ENCODE results near the gene MCRIP1. TPM values are rescaled to one million over a fixed set of nuclear protein-coding genes. Genes with fewer than 3 reads are reported as not detected.

MCRIP1 gene
- total and polyA plus RNA-seq, 2 donors (not counting 1 experiment from before 2014, with no cell fraction given): 69.7 to 84.0 TPM

GRCh38 chr17:81823820-81824550, 9.1 kb downstream of the MCRIP1 start:
- intact Hi-C loops (cut with micrococcal nuclease): no loop called here
- Mint-ChIP-seq H3K27me3 (no peaks in the 10 kb centered on the region), H3K4me1 (peaks cover 8% of the 10 kb centered on the region), H3K4me3 (no peak overlapping the region), H3K27ac (no peak overlapping the region), H3K9me3 (ENCODE audit: insufficient read depth) (no peaks in the 10 kb centered on the region)
- peaks cover 40% of the 10 kb centered on the region for H4K20me1 ChIP-seq (ENCODE audit: control insufficient read depth, insufficient read depth, low read length, poor library complexity, severe bottlenecking)
- no peaks in the 10 kb centered on the region for H3K4me1 ChIP-seq (ENCODE audit: control insufficient read depth in 2 of 2, insufficient read depth in 2 of 2, low read length in 2 of 2)
- TF ChIP-seq EZH2 (IDR thresholded peaks at IDR 0.05; ENCODE audit: borderline replicate concordance, insufficient read depth, low read depth, low read length, poor library complexity, severe bottlenecking) (no peak), CTCF (IDR thresholded peaks at IDR 0.05) (no peak)
- no peak overlapping the region for H2AFZ ChIP-seq (ENCODE audit: insufficient read depth, low read depth, low read length, poor library complexity, severe bottlenecking)
- no peak overlapping the region for H3K4me2 ChIP-seq (replicated peaks; ENCODE audit: low read depth, low read length, poor library complexity, severe bottlenecking)
- H3K4me3 ChIP-seq (ENCODE audit: control extremely low read depth in 1 of 5, extremely low read depth in 1 of 5, insufficient read depth in 1 of 5, low read depth in 2 of 5, low read length in 4 of 5): no peak overlapping the region
- ATAC-seq (ENCODE audit: low read depth) (no peak), DNase-seq (no peak)
- 97% methylated on average over 33 of the region's 33 CpGs for WGBS (ENCODE audit: insufficient coverage)
- H3K36me3 ChIP-seq (replicated peaks in 1 of 2; ENCODE audit: control extremely low read depth in 1 of 2, control insufficient read depth in 1 of 2, extremely low read depth in 1 of 2, insufficient read depth in 2 of 2, low read length in 1 of 2): peaks cover 0 to 12% of the 10 kb centered on the region in 2 experiments
- no peak overlapping the region for H3K9ac ChIP-seq (ENCODE audit: low read length)
- no peaks in the 10 kb centered on the region for H3K27me3 ChIP-seq (replicated peaks in 1 of 4; ENCODE audit: control extremely low read depth in 1 of 4, control insufficient read depth in 3 of 4, insufficient read depth in 4 of 4, low read length in 3 of 4)
- H3K9me3 ChIP-seq (ENCODE audit: control extremely low read depth in 1 of 3, control insufficient read depth in 2 of 3, insufficient read depth in 1 of 3, low read length in 2 of 3): no peaks in the 10 kb centered on the region
- ChIA-PET POLR2A (no interaction called here), CTCF (no interaction called here)
- H3K27ac ChIP-seq (ENCODE audit: low read length in 2 of 2): no peak overlapping the region
- H3K79me2 ChIP-seq (ENCODE audit: control insufficient read depth, insufficient read depth, low read length): peaks cover 28% of the 10 kb centered on the region

- peaks cover 0 to 12% of the 10 kb centered on the region in 2 experiments for H3K36me3 ChIP-seq (replicated peaks in 1 of 2; ENCODE audit: control extremely low read depth in 1 of 2, control insufficient read depth in 1 of 2, extremely low read depth in 1 of 2, insufficient read depth in 2 of 2, low read length in 1 of 2)
- no peaks in the 10 kb centered on the region for H3K9me3 Mint-ChIP-seq (ENCODE audit: insufficient read depth)
- WGBS (ENCODE audit: insufficient coverage): 97% methylated on average over 30 of the region's 30 CpGs
- no peak overlapping the region for H3K4me2 ChIP-seq (replicated peaks; ENCODE audit: low read depth, low read length, poor library complexity, severe bottlenecking)
- H2AFZ ChIP-seq (ENCODE audit: insufficient read depth, low read depth, low read length, poor library complexity, severe bottlenecking): no peak overlapping the region
- no peak overlapping the region for H3K9ac ChIP-seq (ENCODE audit: low read length)
- no peaks in the 10 kb centered on the region for H3K27me3 Mint-ChIP-seq
- ChIA-PET CTCF (no interaction called here), POLR2A (no interaction called here)
- DNase-seq: no peak
- no peaks in the 10 kb centered on the region for H3K4me1 ChIP-seq (ENCODE audit: control insufficient read depth in 2 of 2, insufficient read depth in 2 of 2, low read length in 2 of 2)
- no peak overlapping the region for H3K27ac Mint-ChIP-seq
- no peaks in the 10 kb centered on the region for H3K27me3 ChIP-seq (replicated peaks in 1 of 4; ENCODE audit: control extremely low read depth in 1 of 4, control insufficient read depth in 3 of 4, insufficient read depth in 4 of 4, low read length in 3 of 4)
- H3K79me2 ChIP-seq (ENCODE audit: control insufficient read depth, insufficient read depth, low read length): peaks cover 20% of the 10 kb centered on the region
- H3K27ac ChIP-seq (ENCODE audit: low read length in 2 of 2): no peak overlapping the region
- no peak for ATAC-seq (ENCODE audit: low read depth)
- no peak overlapping the region for H3K4me3 Mint-ChIP-seq
- intact Hi-C loops (cut with micrococcal nuclease): no loop called here
- H3K9me3 ChIP-seq (ENCODE audit: control extremely low read depth in 1 of 3, control insufficient read depth in 2 of 3, insufficient read depth in 1 of 3, low read length in 2 of 3): no peaks in the 10 kb centered on the region
- H4K20me1 ChIP-seq (ENCODE audit: control insufficient read depth, insufficient read depth, low read length, poor library complexity, severe bottlenecking): peaks cover 33% of the 10 kb centered on the region
- TF ChIP-seq CTCF (IDR thresholded peaks at IDR 0.05) (no peak), EZH2 (IDR thresholded peaks at IDR 0.05; ENCODE audit: borderline replicate concordance, insufficient read depth, low read depth, low read length, poor library complexity, severe bottlenecking) (no peak)
- H3K4me1 Mint-ChIP-seq: peaks cover 5% of the 10 kb centered on the region
- no peak overlapping the region for H3K4me3 ChIP-seq (ENCODE audit: control extremely low read depth in 1 of 5, extremely low read depth in 1 of 5, insufficient read depth in 1 of 5, low read depth in 2 of 5, low read length in 4 of 5)
Observed at GRCh38 chr17:81822996-81823819, 9.9 kb downstream of the MCRIP1 start.

All from B cell (primary cell).